HepG2 (cell line): Measurements from ENCODE around the gene IMPDH2. TPM values are rescaled to one million over a fixed set of nuclear protein-coding genes. Genes with fewer than 3 reads are reported as not detected.

Source experiments
- ESRRA ChIP-seq: sonication (generic); formaldehyde crosslinking; IDR thresholded peaks from 2 replicates; pipeline ENCODE4 v1.5.1; 2020; ENCODE audit warnings: mild to moderate bottlenecking, low read depth, missing genetic modification reagents
- FLYWCH1 ChIP-seq: sonication (generic); formaldehyde crosslinking; IDR thresholded peaks from 2 replicates; pipeline ENCODE4 v1.8.1; 2023; ENCODE audit warnings: mild to moderate bottlenecking, missing genetic modification reagents
- GABPB1 ChIP-seq: IDR thresholded peaks from 2 replicates; pipeline ENCODE4 v1.6.1; 2016; ENCODE audit warnings: mild to moderate bottlenecking, missing genetic modification reagents, moderate library complexity, missing compliant biosample characterization
- GZF1 ChIP-seq: sonication (generic); formaldehyde crosslinking; IDR thresholded peaks from 2 replicates; pipeline ENCODE4 v1.5.1; 2020; ENCODE audit warnings: mild to moderate bottlenecking, missing genetic modification reagents
- HMGA1 ChIP-seq: sonication (generic); formaldehyde crosslinking; conservative IDR thresholded peaks from 2 replicates; pipeline ENCODE4 v1.4.0; 2020; ENCODE audit warnings: missing genetic modification reagents
- IRF2 ChIP-seq: IDR thresholded peaks from 2 replicates; pipeline ENCODE4 v1.6.1; 2018; ENCODE audit warnings: missing genetic modification reagents, missing compliant biosample characterization
- SIX1 ChIP-seq: sonication (generic); formaldehyde crosslinking; IDR thresholded peaks from 2 replicates; pipeline ENCODE4 v1.4.0; 2020; ENCODE audit warnings: missing genetic modification reagents, borderline replicate concordance
- YEATS2 ChIP-seq: sonication (generic); formaldehyde crosslinking; IDR thresholded peaks from 2 replicates; pipeline ENCODE4 v1.4.0; 2020; ENCODE audit warnings: missing genetic modification reagents, borderline replicate concordance
- ZFP36L2 ChIP-seq: sonication (generic); formaldehyde crosslinking; IDR thresholded peaks from 2 replicates; pipeline ENCODE4 v1.4.0; 2020; ENCODE audit warnings: missing genetic modification reagents
- ZMYM3 ChIP-seq: sonication (generic); formaldehyde crosslinking; IDR thresholded peaks from 2 replicates; pipeline ENCODE4 v1.5.1; 2020; ENCODE audit warnings: mild to moderate bottlenecking, missing genetic modification reagents
- ZNF138 ChIP-seq: sonication (generic); formaldehyde crosslinking; IDR thresholded peaks from 2 replicates; pipeline ENCODE4 v1.5.0; 2020; ENCODE audit warnings: mild to moderate bottlenecking, low read depth, missing genetic modification reagents
- ZNF225 ChIP-seq: sonication (generic); formaldehyde crosslinking; IDR thresholded peaks from 2 replicates; pipeline ENCODE4 v1.4.0; 2020; ENCODE audit warnings: mild to moderate bottlenecking, missing genetic modification reagents
- ZNF34 ChIP-seq: sonication (generic); formaldehyde crosslinking; IDR thresholded peaks from 2 replicates; pipeline ENCODE4 v1.4.0; 2020; ENCODE audit warnings: mild to moderate bottlenecking, missing genetic modification reagents, borderline replicate concordance
- ZNF430 ChIP-seq: sonication (generic); formaldehyde crosslinking; IDR thresholded peaks from 2 replicates; pipeline ENCODE4 v1.9.0; 2021; ENCODE audit warnings: mild to moderate bottlenecking, missing genetic modification reagents
- ZNF781 ChIP-seq: sonication (generic); formaldehyde crosslinking; IDR thresholded peaks from 2 replicates; pipeline ENCODE4 v1.5.1; 2020; ENCODE audit warnings: borderline replicate concordance, mild to moderate bottlenecking, missing genetic modification reagents; ENCODE audit errors: not compliant biosample characterization
- polyA plus RNA-seq, 8 experiments: library from polyadenylated mRNA; depleted of rRNA in 3 of 8; stranded (reverse) in 7 of 8; unstranded in 1 of 8; fragments of >200 nt; fragmentation: Illumina TruSeq in 4 of 8; extraction: Trizol in 4 of 8; gene quantifications; 2 replicates each; pipeline versions ENCODE4 v1.2.1 to v1.2.3, GENCODE V29; 2011 to 2016; ENCODE audit warnings: low read depth in 4 of 8, missing spikeins in 1 of 8, mixed read lengths in 1 of 8; ENCODE audit not compliant: insufficient read depth in 1 of 8
- total RNA-seq, 5 experiments: library from RNA; depleted of rRNA; stranded (reverse); fragments of >200 nt; fragmentation: Illumina TruSeq; extraction: Trizol; gene quantifications; 2 replicates each; pipeline ENCODE4 v1.2.3, GENCODE V29; 2016; ENCODE audit warnings: low read depth in 1 of 5
- TF ChIP-seq, protein P1 (sequence below): sonication (generic); formaldehyde crosslinking; IDR thresholded peaks from 2 replicates; pipeline ENCODE4 v1.5.0; 2020; ENCODE audit warnings: missing genetic modification reagents
- TF ChIP-seq, protein P2 (sequence below): sonication (generic); formaldehyde crosslinking; IDR thresholded peaks from 2 replicates; pipeline ENCODE4 v1.5.1; 2020; ENCODE audit warnings: mild to moderate bottlenecking, missing genetic modification reagents, borderline replicate concordance
- TF ChIP-seq, protein P3 (sequence below): IDR thresholded peaks from 2 replicates; pipeline ENCODE4 v1.6.1; 2016; ENCODE audit warnings: low read depth, control low read depth
- TF ChIP-seq, protein P4 (sequence below): sonication (generic); formaldehyde crosslinking; IDR thresholded peaks from 2 replicates; pipeline ENCODE4 v1.5.0; 2020; ENCODE audit warnings: mild to moderate bottlenecking, low read depth, missing genetic modification reagents, borderline replicate concordance

IMPDH2 gene
- total and polyA plus RNA-seq, 2 of the 13 experiments (the other 11 are each of a cell fraction or from before 2014, with no cell fraction given) = 248 to 260 TPM

DNA sequence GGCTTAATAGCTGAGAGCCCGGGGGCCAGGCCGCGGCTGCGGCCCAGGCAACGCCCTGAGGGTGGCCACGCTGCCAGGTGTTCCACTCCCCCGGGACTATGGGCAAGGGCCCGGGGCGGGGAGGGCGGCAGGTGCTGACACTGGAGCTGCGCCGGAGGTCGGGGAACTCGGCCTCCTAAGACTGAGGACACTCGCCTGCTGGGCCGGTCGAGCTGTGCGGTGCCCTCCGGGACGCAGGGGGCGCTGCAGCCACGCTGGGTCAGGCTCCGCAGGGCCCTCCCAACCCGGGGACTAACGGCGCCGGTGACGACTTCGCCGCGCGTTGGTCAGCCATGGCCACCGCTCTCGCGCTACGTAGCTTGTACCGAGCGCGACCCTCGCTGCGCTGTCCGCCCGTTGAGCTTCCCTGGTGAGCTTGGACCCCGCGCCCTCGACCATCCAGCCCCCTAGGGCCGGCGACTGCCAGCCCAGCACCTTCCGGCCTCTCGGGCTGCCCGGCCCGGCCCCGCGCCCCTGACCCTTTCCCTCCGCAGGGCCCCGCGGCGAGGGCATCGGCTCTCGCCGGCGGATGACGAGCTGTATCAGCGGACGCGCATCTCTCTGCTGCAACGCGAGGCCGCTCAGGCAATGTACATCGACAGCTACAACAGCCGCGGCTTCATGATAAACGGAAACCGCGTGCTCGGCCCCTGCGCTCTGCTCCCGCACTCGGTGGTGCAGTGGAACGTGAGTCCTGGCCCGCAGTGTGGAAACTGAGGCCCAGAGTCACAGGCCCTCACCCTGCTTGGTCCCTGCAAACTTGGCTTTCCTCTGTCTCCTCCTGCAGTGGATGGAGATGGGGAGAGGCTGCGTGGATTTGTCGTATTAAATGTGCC lies 7.1 kb downstream of the IMPDH2 start, which contains the start of gene NDUFAF3 (continued):
- no peak for TF ChIP-seq ZNF781
- peak; percentile 82; the same call in 1 of the 2 replicates for TF ChIP-seq ZNF138 (CRISPR knock-in tag)
- TF ChIP-seq FLYWCH1 (CRISPR knock-in tag) = no peak
- TF ChIP-seq, protein P1, sequence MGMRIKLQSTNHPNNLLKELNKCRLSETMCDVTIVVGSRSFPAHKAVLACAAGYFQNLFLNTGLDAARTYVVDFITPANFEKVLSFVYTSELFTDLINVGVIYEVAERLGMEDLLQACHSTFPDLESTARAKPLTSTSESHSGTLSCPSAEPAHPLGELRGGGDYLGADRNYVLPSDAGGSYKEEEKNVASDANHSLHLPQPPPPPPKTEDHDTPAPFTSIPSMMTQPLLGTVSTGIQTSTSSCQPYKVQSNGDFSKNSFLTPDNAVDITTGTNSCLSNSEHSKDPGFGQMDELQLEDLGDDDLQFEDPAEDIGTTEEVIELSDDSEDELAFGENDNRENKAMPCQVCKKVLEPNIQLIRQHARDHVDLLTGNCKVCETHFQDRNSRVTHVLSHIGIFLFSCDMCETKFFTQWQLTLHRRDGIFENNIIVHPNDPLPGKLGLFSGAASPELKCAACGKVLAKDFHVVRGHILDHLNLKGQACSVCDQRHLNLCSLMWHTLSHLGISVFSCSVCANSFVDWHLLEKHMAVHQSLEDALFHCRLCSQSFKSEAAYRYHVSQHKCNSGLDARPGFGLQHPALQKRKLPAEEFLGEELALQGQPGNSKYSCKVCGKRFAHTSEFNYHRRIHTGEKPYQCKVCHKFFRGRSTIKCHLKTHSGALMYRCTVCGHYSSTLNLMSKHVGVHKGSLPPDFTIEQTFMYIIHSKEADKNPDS = peak; percentile 91
- 0 out of 2 replicates have a peak, but pooled peaks have one; percentile 25 for TF ChIP-seq ESRRA
- peak; percentile 14 for TF ChIP-seq SIX1 (CRISPR knock-in tag)
- 0 out of 2 replicates have a peak, but pooled peaks have one; percentile 75 for TF ChIP-seq ZNF430 (CRISPR knock-in tag)
- 0 out of 2 replicates have a peak, but pooled peaks have one; percentile 67 for TF ChIP-seq ZNF225 (CRISPR knock-in tag)
- no peak for TF ChIP-seq ZFP36L2 (CRISPR knock-in tag)
- no peak for TF ChIP-seq HMGA1
- no peak for TF ChIP-seq ZMYM3 (CRISPR knock-in tag)
- no peak for TF ChIP-seq ZNF34 (CRISPR knock-in tag)
- TF ChIP-seq, protein P2, sequence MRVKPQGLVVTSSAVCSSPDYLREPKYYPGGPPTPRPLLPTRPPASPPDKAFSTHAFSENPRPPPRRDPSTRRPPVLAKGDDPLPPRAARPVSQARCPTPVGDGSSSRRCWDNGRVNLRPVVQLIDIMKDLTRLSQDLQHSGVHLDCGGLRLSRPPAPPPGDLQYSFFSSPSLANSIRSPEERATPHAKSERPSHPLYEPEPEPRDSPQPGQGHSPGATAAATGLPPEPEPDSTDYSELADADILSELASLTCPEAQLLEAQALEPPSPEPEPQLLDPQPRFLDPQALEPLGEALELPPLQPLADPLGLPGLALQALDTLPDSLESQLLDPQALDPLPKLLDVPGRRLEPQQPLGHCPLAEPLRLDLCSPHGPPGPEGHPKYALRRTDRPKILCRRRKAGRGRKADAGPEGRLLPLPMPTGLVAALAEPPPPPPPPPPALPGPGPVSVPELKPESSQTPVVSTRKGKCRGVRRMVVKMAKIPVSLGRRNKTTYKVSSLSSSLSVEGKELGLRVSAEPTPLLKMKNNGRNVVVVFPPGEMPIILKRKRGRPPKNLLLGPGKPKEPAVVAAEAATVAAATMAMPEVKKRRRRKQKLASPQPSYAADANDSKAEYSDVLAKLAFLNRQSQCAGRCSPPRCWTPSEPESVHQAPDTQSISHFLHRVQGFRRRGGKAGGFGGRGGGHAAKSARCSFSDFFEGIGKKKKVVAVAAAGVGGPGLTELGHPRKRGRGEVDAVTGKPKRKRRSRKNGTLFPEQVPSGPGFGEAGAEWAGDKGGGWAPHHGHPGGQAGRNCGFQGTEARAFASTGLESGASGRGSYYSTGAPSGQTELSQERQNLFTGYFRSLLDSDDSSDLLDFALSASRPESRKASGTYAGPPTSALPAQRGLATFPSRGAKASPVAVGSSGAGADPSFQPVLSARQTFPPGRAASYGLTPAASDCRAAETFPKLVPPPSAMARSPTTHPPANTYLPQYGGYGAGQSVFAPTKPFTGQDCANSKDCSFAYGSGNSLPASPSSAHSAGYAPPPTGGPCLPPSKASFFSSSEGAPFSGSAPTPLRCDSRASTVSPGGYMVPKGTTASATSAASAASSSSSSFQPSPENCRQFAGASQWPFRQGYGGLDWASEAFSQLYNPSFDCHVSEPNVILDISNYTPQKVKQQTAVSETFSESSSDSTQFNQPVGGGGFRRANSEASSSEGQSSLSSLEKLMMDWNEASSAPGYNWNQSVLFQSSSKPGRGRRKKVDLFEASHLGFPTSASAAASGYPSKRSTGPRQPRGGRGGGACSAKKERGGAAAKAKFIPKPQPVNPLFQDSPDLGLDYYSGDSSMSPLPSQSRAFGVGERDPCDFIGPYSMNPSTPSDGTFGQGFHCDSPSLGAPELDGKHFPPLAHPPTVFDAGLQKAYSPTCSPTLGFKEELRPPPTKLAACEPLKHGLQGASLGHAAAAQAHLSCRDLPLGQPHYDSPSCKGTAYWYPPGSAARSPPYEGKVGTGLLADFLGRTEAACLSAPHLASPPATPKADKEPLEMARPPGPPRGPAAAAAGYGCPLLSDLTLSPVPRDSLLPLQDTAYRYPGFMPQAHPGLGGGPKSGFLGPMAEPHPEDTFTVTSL (CRISPR knock-in tag) = no peak
- no peak for TF ChIP-seq GZF1 (CRISPR knock-in tag)
- TF ChIP-seq IRF2 (CRISPR knock-in tag) = 0 out of 2 replicates have a peak, but pooled peaks have one; percentile 66
- TF ChIP-seq, protein P3, sequence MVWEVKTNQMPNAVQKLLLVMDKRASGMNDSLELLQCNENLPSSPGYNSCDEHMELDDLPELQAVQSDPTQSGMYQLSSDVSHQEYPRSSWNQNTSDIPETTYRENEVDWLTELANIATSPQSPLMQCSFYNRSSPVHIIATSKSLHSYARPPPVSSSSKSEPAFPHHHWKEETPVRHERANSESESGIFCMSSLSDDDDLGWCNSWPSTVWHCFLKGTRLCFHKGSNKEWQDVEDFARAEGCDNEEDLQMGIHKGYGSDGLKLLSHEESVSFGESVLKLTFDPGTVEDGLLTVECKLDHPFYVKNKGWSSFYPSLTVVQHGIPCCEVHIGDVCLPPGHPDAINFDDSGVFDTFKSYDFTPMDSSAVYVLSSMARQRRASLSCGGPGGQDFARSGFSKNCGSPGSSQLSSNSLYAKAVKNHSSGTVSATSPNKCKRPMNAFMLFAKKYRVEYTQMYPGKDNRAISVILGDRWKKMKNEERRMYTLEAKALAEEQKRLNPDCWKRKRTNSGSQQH (CRISPR knock-in tag) = peak; percentile 60; the same call in 1 of the 2 replicates
- peak; percentile 91 for TF ChIP-seq YEATS2
- peak; percentile 91 for TF ChIP-seq GABPB1
- TF ChIP-seq, protein P4, sequence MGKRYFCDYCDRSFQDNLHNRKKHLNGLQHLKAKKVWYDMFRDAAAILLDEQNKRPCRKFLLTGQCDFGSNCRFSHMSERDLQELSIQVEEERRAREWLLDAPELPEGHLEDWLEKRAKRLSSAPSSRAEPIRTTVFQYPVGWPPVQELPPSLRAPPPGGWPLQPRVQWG (CRISPR knock-in tag) = no peak
